K562 (cell line): Measurements from ENCODE around the gene MTG1. TPM values are rescaled to one million over a fixed set of nuclear protein-coding genes. Genes with fewer than 3 reads are reported as not detected.

Experiments
- ATAC-seq: fragments of 200-7000 bp; cut with Tn5 transposase; 3 replicates; pipeline ENCODE4 v1.9.1; 2020; ENCODE audit warnings: moderate library complexity
- BruUV-seq: library from RNA; stranded (reverse); fragments of 400-500 nt; replicated peaks from 2 replicates; lab custom pipeline; 2021; lab: Mats Ljungman, UMichigan
- CTCF ChIA-PET: fragments of 300-600 bp; formaldehyde crosslinking; extraction: SDS; loops from one replicate; lab custom pipeline; 2021; ENCODE audit warnings: low intra/inter-chr PET ratio; lab: Yijun Ruan, JAX
- POLR2A ChIA-PET: fragments of 300-600, 350-650 bp; sonication (Branson Sonifier 250); formaldehyde crosslinking; extraction: SDS; loops from one replicate; lab custom pipeline; 2021; ENCODE audit warnings: antibody characterized with exemption, inconsistent platforms; lab: Yijun Ruan, JAX
- DNase-seq, 4 experiments: peaks; one replicate each; pipeline versions ENCODE4 v3.0.0 to v3.0.0-alpha.2; 2011 to 2018; ENCODE audit warnings: low spot score in 3 of 4, mixed read lengths in 3 of 4; ENCODE audit errors: extremely low read depth in 1 of 4
- FAIRE-seq: peaks from 2 replicates; lab custom pipeline; 2011; peaks lifted over from hg19 to GRCh38; lab: Jason Lieb, UNC
- H2AFZ ChIP-seq: 2 replicates; pipeline ENCODE4 v1.6.0; 2011; ENCODE audit warnings: low read depth, low read length, control low read depth, inconsistent platforms
- H3K27ac ChIP-seq: fragments of 200-600 bp; 3 replicates; pipeline ENCODE4 v1.8.0; 2011; ENCODE audit warnings: low read depth, mild to moderate bottlenecking, control low read depth, inconsistent platforms, low read length, moderate library complexity, mixed read lengths; ENCODE audit errors: extremely low read depth
- H3K27me3 ChIP-seq, 2 experiments: fragments of 300-600 bp in 1 of 2; 2 replicates in 1 of 2; 3 replicates in 1 of 2; pipeline versions ENCODE4 v1.6.0 to v1.8.0; 2011; ENCODE audit warnings: inconsistent platforms in 2 of 2, low read length in 2 of 2, mild to moderate bottlenecking in 1 of 2, mixed read lengths in 1 of 2, moderate library complexity in 1 of 2; ENCODE audit not compliant: control insufficient read depth in 2 of 2, insufficient read depth in 2 of 2
- H3K36me3 ChIP-seq: fragments of 300-600 bp; 3 replicates; pipeline ENCODE4 v1.8.0; 2011; ENCODE audit warnings: mild to moderate bottlenecking, low read length, inconsistent platforms; ENCODE audit not compliant: control insufficient read depth, insufficient read depth
- H3K4me1 ChIP-seq, 2 experiments: fragments of 200-600 bp in 1 of 2; replicated peaks in 1 of 2; 2 replicates in 1 of 2; 3 replicates in 1 of 2; pipeline versions ENCODE4 v1.5.1 to v1.8.0; 2011; ENCODE audit warnings: inconsistent platforms in 2 of 2, low read length in 2 of 2, mild to moderate bottlenecking in 1 of 2, mixed read lengths in 1 of 2, moderate library complexity in 1 of 2; ENCODE audit not compliant: control insufficient read depth in 2 of 2, insufficient read depth in 2 of 2
- H3K4me2 ChIP-seq: 2 replicates; pipeline ENCODE4 v1.6.1; 2011; ENCODE audit warnings: low read length, control low read depth, inconsistent platforms, mixed read lengths; ENCODE audit not compliant: insufficient read depth
- H3K4me3 ChIP-seq: fragments of 200-600 bp; sonication (generic), shearing (Covaris generic); 2 replicates; pipeline ENCODE4 v1.5.1; 2016; ENCODE audit warnings: control low read depth, inconsistent platforms
- H3K79me2 ChIP-seq: fragments of 200-600 bp; 3 replicates; pipeline ENCODE4 v1.8.0; 2011; ENCODE audit warnings: low read length, inconsistent platforms; ENCODE audit not compliant: control insufficient read depth, insufficient read depth
- H3K9ac ChIP-seq, 2 experiments: 2 replicates each; pipeline versions ENCODE4 v1.6.0 to v1.6.1; 2011; ENCODE audit warnings: low read depth in 2 of 2, low read length in 2 of 2, control low read depth in 1 of 2, inconsistent platforms in 1 of 2, mild to moderate bottlenecking in 1 of 2, mixed read lengths in 1 of 2; ENCODE audit not compliant: insufficient read depth in 1 of 2
- H3K9me1 ChIP-seq: one replicate; pipeline ENCODE4 v1.6.0; 2011; ENCODE audit warnings: inconsistent platforms, mild to moderate bottlenecking, low read length, moderate library complexity; ENCODE audit not compliant: control insufficient read depth, insufficient read depth
- H3K9me3 ChIP-seq: replicated peaks from 2 replicates; pipeline ENCODE4 v1.5.1; 2011; ENCODE audit warnings: low read depth, low read length, inconsistent platforms; ENCODE audit not compliant: control insufficient read depth, insufficient read depth
- H4K20me1 ChIP-seq: replicated peaks from 2 replicates; pipeline ENCODE4 v1.6.1; 2011; ENCODE audit warnings: low read length, inconsistent platforms, mixed read lengths; ENCODE audit not compliant: control insufficient read depth, insufficient read depth
- CCNT2 ChIP-seq: IDR thresholded peaks from 2 replicates; pipeline ENCODE4 v1.6.1; 2011; ENCODE audit warnings: borderline replicate concordance, low read depth, mild to moderate bottlenecking, moderate library complexity, mixed read lengths, low read length; ENCODE audit not compliant: insufficient read length; ENCODE audit errors: extremely low read depth
- HMGXB4 ChIP-seq: sonication (generic); formaldehyde crosslinking; IDR thresholded peaks from 2 replicates; pipeline ENCODE4 v1.8.1; 2023; ENCODE audit warnings: mild to moderate bottlenecking, missing genetic modification reagents
- HNRNPL ChIP-seq: fragments of 200-400 bp; formaldehyde crosslinking; IDR thresholded peaks from 2 replicates; pipeline ENCODE4 v1.6.1; 2017; ENCODE audit warnings: low read depth, mild to moderate bottlenecking, low read length
- KLF6 ChIP-seq: fragments of 250-450 bp; sonication (Bioruptor Pico); IDR thresholded peaks from 2 replicates; pipeline ENCODE4 v1.4.0; 2020; ENCODE audit warnings: mild to moderate bottlenecking, moderate library complexity, borderline replicate concordance
- PHF20 ChIP-seq: fragments of 450-650 bp; IDR thresholded peaks from 2 replicates; pipeline ENCODE4 v1.6.1; 2018; ENCODE audit not compliant: partially characterized antibody
- RBFOX2 ChIP-seq: fragments of 200-400 bp; formaldehyde crosslinking; IDR thresholded peaks from 2 replicates; pipeline ENCODE4 v1.6.1; 2017; ENCODE audit warnings: low read depth, mild to moderate bottlenecking, low read length, moderate library complexity
- REST ChIP-seq, 2 experiments: fragments of 450-650 bp; formaldehyde crosslinking in 1 of 2; IDR thresholded peaks; 2 replicates each; pipeline versions ENCODE4 v1.4.0 to v1.6.1; 2014 to 2020; ENCODE audit warnings: mild to moderate bottlenecking in 2 of 2, borderline replicate concordance in 1 of 2, low read depth in 1 of 2
- SIRT6 ChIP-seq: IDR thresholded peaks from one replicate; pipeline ENCODE4 v1.6.1; 2012; ENCODE audit warnings: low read depth, mild to moderate bottlenecking, control low read depth, inconsistent platforms, low read length, moderate library complexity
- STAT5B ChIP-seq: fragments of 250-450 bp; sonication (Bioruptor Pico); IDR thresholded peaks from 2 replicates; pipeline ENCODE4 v1.8.0; 2021; ENCODE audit warnings: mild to moderate bottlenecking, inconsistent platforms
- TBP ChIP-seq: optimal IDR thresholded peaks from 2 replicates; pipeline ENCODE3; 2011; ENCODE audit warnings: low read depth, low read length, improper control_type of control experiment
- ZNF583 ChIP-seq: fragments of 250-450 bp; sonication (Bioruptor Pico); IDR thresholded peaks from 2 replicates; pipeline ENCODE4 v1.4.0; 2020
- ZNF778 ChIP-seq: fragments of 450-650 bp; formaldehyde crosslinking; IDR thresholded peaks from 2 replicates; pipeline ENCODE4 v1.4.0; 2020; ENCODE audit warnings: mild to moderate bottlenecking, moderate library complexity
- WGBS: fragments of 100-300 bp; shearing (Covaris generic); methylation state at CpG from one replicate; pipeline ENCODE4 v1.1.6; 2016; ENCODE audit warnings: low coverage, mixed read lengths; ENCODE audit not compliant: insufficient coverage; ENCODE audit errors: missing lambda C conversion rate; 5-methylcytosine and 5-hydroxymethylcytosine counted together
- in situ Hi-C: fragments of 300-500 bp; cut with MboI; formaldehyde crosslinking; loops from 4 replicates; pipeline ENCODE4 v1.15.0; 2018; ENCODE audit warnings: inconsistent platforms, mixed read lengths
- intact Hi-C: fragments of 100-400 bp; cut with micrococcal nuclease; formaldehyde crosslinking; loops from 2 replicates; pipeline ENCODE4 v1.14.2; 2022
- polyA plus RNA-seq, 8 experiments: library from polyadenylated mRNA; depleted of rRNA in 4 of 8; stranded (reverse) in 5 of 8; unstranded in 3 of 8; fragments of >200 nt; fragmentation: Nextera tagmentation in 2 of 8; fragmentation: Illumina TruSeq in 1 of 8; extraction: Ambion mirVana in 2 of 8; extraction: Trizol in 1 of 8; gene quantifications; 2 replicates each; pipeline versions ENCODE4 v1.2.1 to v1.2.3, GENCODE V29; 2011 to 2014; ENCODE audit warnings: inconsistent platforms in 1 of 8, missing spikeins in 1 of 8
- total RNA-seq, 7 experiments: library from RNA; depleted of rRNA in 6 of 7; stranded (reverse); fragments of >200 nt in 6 of 7; fragmentation: Illumina TruSeq in 2 of 7; extraction: Trizol in 2 of 7; gene quantifications; 2 replicates each; pipeline versions ENCODE4 v1.2.1 to v1.2.3, GENCODE V29; 2011 to 2021; ENCODE audit warnings: low replicate concordance in 1 of 7

The MTG1 gene
- total and polyA plus RNA-seq, 9 of the 15 experiments (the other 6 are each of a cell fraction or from before 2014, with no cell fraction given): 2.8 to 28.2 (median 15.4) TPM

- Histone ChIP-seq H3K27ac (peak within 1 kb of the TSS; percentile 30; the same call in 2 of the 3 replicates), H3K4me3 (peak within 1 kb of the TSS; percentile 58), H3K79me2 (no peaks in the 10 kb centered on the region; the same call in 2 of the 3 replicates), H3K4me2 (peak within 1 kb of the TSS; percentile 86), H3K9ac (peak within 1 kb of the TSS; percentile 49 to 92; a peak in 3 of 4 replicates), H3K9me3 (no peaks in the 10 kb centered on the region), H3K4me1 (peaks cover 7 to 37% of the 10 kb centered on the region in 2 experiments; a peak in 3 of 5 replicates), H3K27me3 (no peaks in the 10 kb centered on the region), H3K36me3 (no peaks in the 10 kb centered on the region), H4K20me1 (no peaks in the 10 kb centered on the region), H3K9me1 (no peaks in the 10 kb centered on the region), H2AFZ (peak within 1 kb of the TSS; percentile 87)
- intact Hi-C loops: no loop called here
- no TSS peak for BruUV-seq
- in situ Hi-C loops: no loop called here
- no peak for FAIRE-seq
- ChIA-PET CTCF (no interaction called here), POLR2A (interaction anchor here (0.7 to 0.8 kb wide), 2 partner anchors 11 to 445 kb away, joined by 4 read pairs; no protein-coding TSS in a partner anchor)
- peak; percentile 71 to 85 (median 80) for DNase-seq
- ATAC-seq: peak; percentile 81
- 0% methylated on average over 13 of the region's 78 CpGs for WGBS
- TF ChIP-seq HNRNPL: no peak
- no peak for TF ChIP-seq ZNF583
- TF ChIP-seq PHF20: no peak
- peak; percentile 77 for TF ChIP-seq RBFOX2
- TF ChIP-seq HMGXB4 (CRISPR knock-in tag): no peak
- peak; percentile 58 for TF ChIP-seq REST (IDR thresholded peaks at IDR 0.05; ENCODE audit: borderline replicate concordance)
- TF ChIP-seq REST (CRISPR knock-in tag; IDR thresholded peaks at IDR 0.05; ENCODE audit: low read depth): no peak
- TF ChIP-seq TBP: peak; percentile 11
- no peak for TF ChIP-seq STAT5B (CRISPR knock-in tag)
- TF ChIP-seq ZNF778 (CRISPR knock-in tag): no peak
- TF ChIP-seq CCNT2: peak; percentile 56
- TF ChIP-seq KLF6 (CRISPR knock-in tag): no peak
- TF ChIP-seq SIRT6: no peak
These were observed 14.7 kb upstream of the MTG1 start, which contains the start of gene PAOX for GRCh38 chr10:133379152-133379800. PAOX (plus strand) TSS chr10:133379262; CDS start chr10:133379317, 55 bp downstream.
